Activated T-cell treated with anti-CD3 and anti-CD28 coated beads, Interleukin-2, amount 50 U/mL, for 4 hours (primary cell): ENCODE results near the gene HLA-E. TPM values are rescaled to one million over a fixed set of nuclear protein-coding genes. Genes with fewer than 3 reads are reported as not detected.
"Not testable (repeated sequence)": the region's sequence is repeated elsewhere in the genome, so short reads cannot be mapped to it uniquely, and the experiment has no call there.

ENCODE experiments used
- ATAC-seq, 2 donors: fragments of 200-7000 bp; cut with Tn5 transposase; one replicate each; pipeline ENCODE4 v1.10.0; 2021
- DNase-seq: peaks from one replicate; pipeline ENCODE4 v3.0.0-alpha.2; 2020
- H3K27me3 Mint-ChIP-seq: one replicate; pipeline ENCODE4 v1.8.0; 2021; ENCODE audit warnings: low read depth, mixed read lengths
- H3K36me3 Mint-ChIP-seq: one replicate; pipeline ENCODE4 v1.8.0; 2022; ENCODE audit warnings: mixed read lengths; ENCODE audit not compliant: insufficient read depth
- H3K4me1 Mint-ChIP-seq: one replicate; pipeline ENCODE4 v1.8.0; 2021; ENCODE audit warnings: low read depth, mixed read lengths
- H3K4me3 Mint-ChIP-seq: one replicate; pipeline ENCODE4 v1.8.0; 2021; ENCODE audit warnings: mild to moderate bottlenecking, moderate library complexity, mixed read lengths
- H3K9me3 Mint-ChIP-seq: one replicate; pipeline ENCODE4 v1.8.0; 2021; ENCODE audit warnings: mixed read lengths
- total RNA-seq, 3 donors: library from RNA; stranded (reverse); gene quantifications; one replicate each; pipeline ENCODE4 v1.2.1, GENCODE V29; 2021

HLA-E gene
- total RNA-seq, 3 donors from 2014 or later = 695 to 1,026 (median 934) TPM

- Mint-ChIP-seq H3K4me1 (peaks cover 64% of the 10 kb centered on the region), H3K9me3 (no peaks in the 10 kb centered on the region), H3K36me3 (no peaks in the 10 kb centered on the region), H3K4me3 (peak overlapping the region; percentile 57), H3K27me3 (no peaks in the 10 kb centered on the region)
- DNase-seq (no peak), ATAC-seq (peak; percentile 62 to 83)
Observed at GRCh38 chr6:30508890-30509736, 19.8 kb downstream of the HLA-E start.

DNA sequence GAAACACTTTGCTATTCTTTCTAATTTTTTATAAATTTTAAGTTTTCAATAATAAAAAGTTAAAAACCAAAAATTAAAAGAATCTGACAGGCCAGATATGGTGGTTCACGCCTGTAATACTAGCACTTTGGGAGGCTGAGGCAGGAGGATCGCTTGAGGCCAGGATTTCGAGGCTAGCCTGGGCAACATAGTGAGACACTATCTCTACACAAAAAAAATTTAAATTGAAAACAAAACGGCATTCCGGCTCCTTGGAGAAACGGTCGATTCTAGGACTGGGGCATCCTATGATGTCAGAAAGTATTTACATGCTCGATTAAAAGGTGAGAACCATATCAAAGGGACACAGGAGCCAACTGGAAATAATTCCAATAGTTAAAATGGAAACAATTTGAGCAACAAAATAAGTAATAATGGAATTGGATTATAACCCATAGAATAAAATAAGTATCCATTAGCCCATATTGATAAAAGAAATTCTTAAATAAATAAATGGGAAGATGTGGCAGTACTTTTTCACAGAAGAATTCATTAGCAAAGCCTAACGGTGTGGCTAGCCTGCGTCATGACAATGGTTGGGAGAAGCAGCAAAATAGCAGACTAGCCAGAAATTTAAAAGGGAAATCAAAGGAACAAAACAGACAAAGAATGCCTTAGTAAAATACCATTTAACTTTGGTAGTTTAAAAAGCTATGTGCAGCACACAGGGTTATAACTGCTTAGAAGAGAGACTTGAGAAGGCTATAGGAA is 21.3 kb downstream of the HLA-E start:
- Mint-ChIP-seq H3K4me3 (no peak overlapping the region), H3K9me3 (no peaks in the 10 kb centered on the region), H3K36me3 (no peaks in the 10 kb centered on the region), H3K27me3 (no peaks in the 10 kb centered on the region), H3K4me1 (peaks cover 75% of the 10 kb centered on the region)
- no peak for DNase-seq
- no peak for ATAC-seq

DNA sequence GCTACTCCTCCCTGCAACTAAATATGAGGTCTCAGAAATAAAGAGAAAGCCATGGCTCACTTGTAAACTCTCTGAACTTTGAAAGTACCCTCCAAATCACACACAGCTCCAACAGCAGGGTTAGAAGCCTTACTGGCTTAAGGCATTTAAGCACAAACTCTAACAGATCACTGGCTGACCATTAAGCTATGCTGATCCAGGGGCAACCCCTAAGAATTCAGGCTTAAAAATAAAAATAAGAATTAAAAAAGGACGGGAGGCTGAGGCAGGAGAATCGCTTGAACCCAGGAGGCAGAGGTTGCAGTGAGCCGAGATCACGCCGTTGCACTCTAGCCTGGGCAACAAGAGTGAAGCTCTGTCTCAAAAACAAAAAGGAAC is 21.8 kb downstream of the HLA-E start:
- ATAC-seq (no peak), DNase-seq (no peak)
- peak overlapping the region; percentile 2 for H3K4me3 Mint-ChIP-seq
- no peaks in the 10 kb centered on the region for H3K9me3 Mint-ChIP-seq
- no peaks in the 10 kb centered on the region for H3K27me3 Mint-ChIP-seq
- peaks cover 74% of the 10 kb centered on the region for H3K4me1 Mint-ChIP-seq
- H3K36me3 Mint-ChIP-seq = no peaks in the 10 kb centered on the region

GRCh38 chr6:30513451-30513850 is 24.1 kb downstream of the HLA-E start:
- Mint-ChIP-seq H3K4me3 (no peak overlapping the region), H3K36me3 (peaks cover 2% of the 10 kb centered on the region), H3K4me1 (peaks cover 71% of the 10 kb centered on the region), H3K27me3 (no peaks in the 10 kb centered on the region), H3K9me3 (peaks cover 3% of the 10 kb centered on the region)
- no peak for DNase-seq
- no peak for ATAC-seq

DNA sequence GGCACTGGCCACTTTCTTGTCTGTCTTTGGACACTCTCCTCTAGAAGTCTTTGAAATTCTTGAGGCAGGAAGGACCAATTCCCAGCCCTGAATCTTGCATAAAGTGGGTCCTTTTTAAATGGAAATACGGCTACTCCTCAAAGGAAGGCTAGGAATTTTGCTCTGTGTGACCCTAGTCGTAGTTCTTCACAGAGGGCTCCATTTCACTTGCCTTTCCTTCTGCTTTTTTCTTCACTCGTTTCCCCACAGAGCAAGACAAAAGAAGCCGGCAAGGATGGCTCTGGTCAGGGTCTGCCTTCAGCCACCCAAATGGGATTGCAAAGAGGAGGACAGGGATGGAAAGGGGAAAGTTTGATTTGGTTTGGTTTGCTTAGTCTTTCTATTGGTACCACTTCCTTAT is 25.8 kb downstream of the HLA-E start:
- no peak for DNase-seq
- Mint-ChIP-seq H3K9me3 (peaks cover 6% of the 10 kb centered on the region), H3K4me3 (peak overlapping the region; percentile 85), H3K36me3 (peaks cover 6% of the 10 kb centered on the region), H3K4me1 (peaks cover 68% of the 10 kb centered on the region), H3K27me3 (no peaks in the 10 kb centered on the region)
- no peak for ATAC-seq

- Mint-ChIP-seq H3K4me3 (peak overlapping the region; percentile 85), H3K4me1 (peaks cover 64% of the 10 kb centered on the region), H3K27me3 (no peaks in the 10 kb centered on the region), H3K9me3 (peaks cover 6% of the 10 kb centered on the region), H3K36me3 (peaks cover 6% of the 10 kb centered on the region)
- DNase-seq = peak; percentile 88
- peak; percentile 92 to 95 for ATAC-seq
Observed at GRCh38 chr6:30515944-30516753, 26.8 kb downstream of the HLA-E start.

DNA sequence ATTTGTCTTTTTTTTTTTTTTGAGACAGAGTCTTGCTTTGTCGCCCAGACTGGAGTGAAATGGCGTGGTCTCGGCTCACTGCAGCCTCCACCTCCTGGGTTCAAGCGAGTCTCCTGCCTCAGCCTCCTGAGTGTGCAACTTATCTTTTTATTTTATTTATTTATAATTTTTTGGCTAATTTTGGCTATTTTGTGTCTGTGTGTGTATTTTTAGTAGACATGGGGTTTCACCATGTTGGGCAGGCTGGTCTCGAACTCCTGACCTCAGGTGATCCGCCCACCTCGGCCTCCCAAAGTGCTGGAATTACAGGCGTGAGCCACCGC is 27.4 kb downstream of the HLA-E start:
- not testable (repeated sequence) for H3K27me3 Mint-ChIP-seq, H3K9me3 Mint-ChIP-seq, ATAC-seq, DNase-seq, H3K36me3 Mint-ChIP-seq
- Mint-ChIP-seq H3K4me3 (peak overlapping the region; percentile 85), H3K4me1 (peaks cover 63% of the 10 kb centered on the region)

DNA sequence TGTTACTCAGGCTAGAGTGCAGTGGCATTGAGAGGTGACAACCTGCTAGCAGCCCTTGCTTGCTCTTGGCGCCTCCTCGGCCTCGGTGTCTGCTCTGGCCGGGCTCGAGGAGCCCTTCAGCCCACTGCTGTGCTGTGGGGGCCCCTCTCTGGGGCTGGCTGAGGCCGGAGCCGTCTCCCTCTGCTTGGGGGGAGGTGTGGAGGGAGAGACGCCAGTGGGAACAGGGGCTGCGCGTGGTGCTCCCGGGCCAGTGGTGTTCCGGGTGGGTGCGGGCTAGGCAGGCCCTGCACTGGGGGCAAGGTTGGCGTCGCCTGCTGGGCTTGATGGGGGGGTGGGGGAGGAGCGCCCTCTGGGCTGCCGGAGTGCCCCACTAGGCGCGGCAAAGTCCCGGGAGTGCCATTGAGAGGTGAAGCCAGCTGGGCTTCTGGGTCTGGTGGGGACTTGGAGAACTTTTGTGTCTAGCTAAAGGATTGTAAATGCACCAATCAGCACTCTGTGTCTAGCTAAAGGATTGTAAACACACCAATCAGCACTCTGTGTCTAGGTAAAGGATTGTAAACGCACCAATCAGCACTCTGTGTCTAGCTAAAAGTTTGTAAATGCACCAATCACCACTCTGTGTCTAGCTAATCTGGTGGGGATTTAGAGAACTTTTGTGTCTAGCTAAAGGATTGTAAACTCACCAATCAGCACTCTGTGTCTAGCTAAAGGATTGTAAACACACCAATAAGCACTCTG is 28.6 kb downstream of the HLA-E start:
- H3K4me1 Mint-ChIP-seq = peaks cover 62% of the 10 kb centered on the region
- H3K9me3 Mint-ChIP-seq = peaks cover 14% of the 10 kb centered on the region
- DNase-seq, H3K36me3 Mint-ChIP-seq, ATAC-seq, H3K4me3 Mint-ChIP-seq, H3K27me3 Mint-ChIP-seq: not testable (repeated sequence)

- H3K9me3 Mint-ChIP-seq = peaks cover 21% of the 10 kb centered on the region
- peaks cover 67% of the 10 kb centered on the region for H3K4me1 Mint-ChIP-seq
- not testable (repeated sequence) for DNase-seq, H3K27me3 Mint-ChIP-seq, H3K4me3 Mint-ChIP-seq, H3K36me3 Mint-ChIP-seq, ATAC-seq
Observed at GRCh38 chr6:30518505-30519145, 29.3 kb downstream of the HLA-E start.

- Mint-ChIP-seq H3K36me3 (peaks cover 12% of the 10 kb centered on the region), H3K4me3 (no peak overlapping the region), H3K27me3 (no peaks in the 10 kb centered on the region), H3K9me3 (peaks cover 28% of the 10 kb centered on the region), H3K4me1 (peaks cover 68% of the 10 kb centered on the region)
- ATAC-seq = no peak
- DNase-seq = no peak
Observed at GRCh38 chr6:30520522-30520921, 31.2 kb downstream of the HLA-E start.

DNA sequence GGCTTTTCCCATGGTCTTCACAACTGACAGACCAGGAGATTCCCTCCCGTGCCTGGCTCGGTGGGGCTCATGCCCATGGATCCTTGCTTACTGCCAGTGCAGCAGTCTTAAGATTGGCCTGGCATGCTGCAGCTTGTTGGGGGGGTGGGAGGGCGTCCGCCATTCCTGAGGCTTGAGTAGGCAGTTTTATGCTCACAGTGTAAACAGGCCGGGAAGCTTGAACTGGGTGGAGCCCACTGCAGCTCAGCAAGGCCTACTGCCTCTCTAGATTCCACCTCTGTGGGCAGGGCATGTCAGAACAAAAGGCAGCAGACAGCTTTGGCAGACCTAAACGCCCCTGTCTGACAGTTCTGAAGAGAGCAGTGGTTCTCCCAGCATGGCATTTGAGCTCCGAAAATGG is 31.8 kb downstream of the HLA-E start:
- H3K4me3 Mint-ChIP-seq, DNase-seq, ATAC-seq, H3K27me3 Mint-ChIP-seq: not testable (repeated sequence)
- H3K9me3 Mint-ChIP-seq = peaks cover 28% of the 10 kb centered on the region
- peaks cover 70% of the 10 kb centered on the region for H3K4me1 Mint-ChIP-seq
- H3K36me3 Mint-ChIP-seq = peaks cover 12% of the 10 kb centered on the region

DNA sequence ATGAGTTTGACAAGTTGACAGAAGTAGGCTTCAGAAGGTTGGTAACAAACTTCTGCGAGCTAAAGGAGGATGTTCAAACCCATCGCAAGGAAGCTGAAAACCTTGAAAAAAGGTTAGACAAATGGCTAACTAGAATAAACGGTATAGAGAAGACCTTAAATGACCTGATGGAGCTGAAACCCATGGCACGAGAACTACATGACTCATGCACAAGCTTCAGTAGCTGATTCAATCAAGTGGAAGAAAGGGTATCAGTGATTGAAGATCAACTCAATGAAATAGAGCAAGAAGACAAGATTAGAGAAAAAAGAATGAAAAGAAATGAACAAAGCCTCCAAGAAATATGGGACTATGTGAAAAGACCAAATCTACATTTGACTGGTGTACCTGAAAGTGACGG is 32.6 kb downstream of the HLA-E start:
- DNase-seq, ATAC-seq, H3K27me3 Mint-ChIP-seq, H3K4me3 Mint-ChIP-seq: not testable (repeated sequence)
- Mint-ChIP-seq H3K4me1 (peaks cover 72% of the 10 kb centered on the region), H3K36me3 (peaks cover 12% of the 10 kb centered on the region), H3K9me3 (peaks cover 28% of the 10 kb centered on the region)

DNA sequence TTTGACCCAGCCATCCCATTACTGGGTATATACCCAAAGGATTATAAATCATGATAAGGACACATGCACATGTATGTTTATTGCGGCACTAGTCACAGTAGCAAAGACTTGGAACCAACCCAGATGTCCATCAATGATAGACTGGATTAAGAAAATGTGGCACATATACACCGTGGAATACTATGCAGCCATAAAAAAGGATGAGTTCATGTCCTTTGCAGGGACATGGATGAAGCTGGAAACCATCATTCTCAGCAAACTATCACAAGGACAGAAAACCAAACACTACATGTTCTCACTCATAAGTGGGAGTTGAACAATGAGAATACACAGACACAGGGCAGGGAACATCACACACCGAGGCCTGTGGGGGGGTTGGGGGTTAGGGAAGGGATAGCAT is 37.1 kb downstream of the HLA-E start:
- H3K27me3 Mint-ChIP-seq, DNase-seq, H3K36me3 Mint-ChIP-seq, ATAC-seq, H3K4me3 Mint-ChIP-seq: not testable (repeated sequence)
- Mint-ChIP-seq H3K4me1 (peaks cover 78% of the 10 kb centered on the region), H3K9me3 (peaks cover 22% of the 10 kb centered on the region)
